ENCODE measurements around the gene KCNQ5.
A peak's percentile ranks its signal among the peaks of the same experiment; 100 is the strongest.
"Not testable (repeated sequence)": the region's sequence is repeated elsewhere in the genome, so short reads cannot be mapped to it uniquely, and the experiment has no call there.

KCNQ5 gene

DNA sequence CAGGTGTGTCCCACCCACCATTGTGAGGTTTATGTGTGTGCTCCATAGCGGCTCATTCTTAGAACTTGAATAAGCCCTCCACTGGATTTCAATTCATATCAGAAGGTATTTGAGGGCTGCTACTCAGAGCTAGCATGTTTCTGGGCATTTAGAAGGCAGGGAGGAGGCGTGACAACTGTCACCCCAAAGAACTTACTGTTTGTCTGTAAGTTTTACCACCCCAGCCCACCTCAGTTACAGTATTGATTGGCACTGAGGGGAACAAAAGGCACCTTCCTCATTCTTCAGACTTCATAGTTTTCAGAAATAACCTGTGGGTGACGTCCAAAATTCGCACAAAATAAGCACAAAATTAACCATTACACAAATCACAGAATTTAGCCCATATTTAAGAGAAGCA is 521.7 kb downstream of the KCNQ5 start:
- DNase-seq = no peak

DNA sequence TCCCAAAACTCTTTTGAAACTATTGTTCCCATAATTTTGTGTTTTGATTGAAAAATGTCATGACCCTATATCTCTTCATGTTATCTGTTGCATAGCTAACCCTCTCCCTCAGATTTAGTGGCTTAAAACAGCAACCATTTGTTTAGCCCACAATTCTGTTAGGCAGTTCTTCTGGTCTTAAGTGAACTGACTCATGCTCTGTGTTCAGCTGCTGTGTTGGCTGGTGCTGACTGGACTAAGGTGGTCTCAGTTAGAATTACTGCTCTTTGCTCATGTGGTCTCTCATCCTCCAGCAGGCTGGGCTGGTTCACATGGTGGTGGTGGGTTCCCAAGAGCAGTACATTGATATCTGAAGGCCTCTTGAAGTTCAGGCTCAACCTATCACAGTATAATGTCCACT is 522.7 kb downstream of the KCNQ5 start:
- DNase-seq = no peak

DNA sequence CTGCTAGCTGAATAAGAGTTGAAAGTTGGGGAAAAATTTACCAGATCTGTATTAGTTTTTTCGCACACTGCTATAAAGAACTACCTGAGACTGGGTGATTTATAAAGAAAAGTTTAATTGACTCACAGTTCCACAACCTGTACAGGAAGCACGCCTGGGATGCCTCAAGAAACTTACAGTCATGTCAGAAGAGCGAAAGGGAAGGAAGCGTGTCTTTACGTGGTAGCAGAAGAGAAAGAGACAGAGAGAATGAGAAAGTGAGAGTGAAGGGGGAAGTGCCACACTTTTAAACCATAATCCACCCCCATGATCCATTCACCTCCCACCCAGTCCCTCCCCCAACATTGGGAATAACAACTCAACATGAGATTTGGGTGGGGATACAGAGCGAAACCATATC is 523.8 kb downstream of the KCNQ5 start:
- no peak for DNase-seq

DNA sequence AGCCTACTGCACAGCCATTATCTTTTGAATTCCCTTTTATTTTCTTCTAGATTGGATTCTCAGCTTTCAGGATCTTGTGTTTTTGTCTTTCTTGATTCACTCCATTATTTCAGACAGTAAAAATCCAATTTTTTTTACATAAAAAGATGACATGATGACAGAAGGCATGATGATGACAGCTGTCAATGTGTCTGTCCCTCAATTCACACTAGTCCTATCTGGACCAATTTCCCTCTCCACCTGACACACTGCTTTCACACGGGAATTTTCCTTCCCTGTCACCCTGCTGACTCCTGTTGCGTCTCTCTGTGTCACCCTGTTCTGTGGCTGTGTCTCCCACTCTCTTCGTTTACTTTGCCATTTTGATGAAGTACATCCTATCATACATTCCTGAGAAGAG is 529.9 kb downstream of the KCNQ5 start:
- no peak for DNase-seq

GRCh38 chr6:73152556-73152955 is 530.7 kb downstream of the KCNQ5 start:
- no peak for DNase-seq

GRCh38 chr6:73152966-73153757 is 531.3 kb downstream of the KCNQ5 start:
- peak; percentile 47 for DNase-seq

DNA sequence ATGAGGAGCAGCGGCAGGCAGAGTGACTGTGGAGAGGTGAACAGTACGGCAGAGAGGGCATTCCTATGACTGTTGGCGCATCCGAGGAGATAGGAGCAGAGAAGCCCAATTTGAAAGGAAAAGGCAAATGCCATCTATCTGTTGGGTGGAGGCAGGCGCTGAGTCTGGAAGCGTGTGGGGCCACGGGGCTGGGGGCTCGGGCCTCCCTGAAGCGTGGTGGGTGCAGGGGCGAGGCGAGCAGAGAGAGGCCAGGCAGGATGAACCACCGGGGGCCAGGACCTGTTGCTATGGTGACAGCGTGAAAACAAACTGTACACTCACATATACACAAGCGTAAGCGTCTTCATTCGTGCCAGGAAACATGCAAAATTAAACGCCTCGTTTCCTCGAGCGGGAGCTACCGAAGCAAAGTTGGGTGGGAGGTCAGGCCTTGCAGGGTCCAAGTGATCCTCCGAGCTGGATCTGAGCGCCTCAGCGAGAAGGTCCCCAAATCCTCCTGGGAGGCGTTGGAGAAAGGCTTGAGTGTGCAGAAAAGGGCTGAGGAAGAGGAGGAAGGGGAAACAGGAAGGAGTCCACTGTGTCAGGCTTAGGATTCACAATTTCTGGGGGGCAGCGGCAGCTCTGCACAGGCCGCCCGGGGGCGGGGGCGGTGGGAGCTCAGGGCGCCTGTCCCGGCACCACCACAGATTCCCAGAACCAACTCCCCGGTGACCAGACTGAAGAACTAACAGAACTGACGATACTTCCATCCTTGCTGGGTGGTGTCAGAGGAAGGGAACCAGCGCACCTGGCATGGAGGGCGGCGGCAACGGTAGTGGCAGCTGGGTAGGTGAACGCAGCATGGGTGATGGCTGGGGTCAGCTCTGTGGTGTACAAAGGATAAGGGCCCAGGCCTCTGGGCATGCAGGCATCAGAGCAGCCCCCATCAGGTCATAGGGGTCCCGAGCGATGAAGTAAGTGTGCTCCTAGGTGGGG is 535.2 kb downstream of the KCNQ5 start:
- no peak for DNase-seq

DNA sequence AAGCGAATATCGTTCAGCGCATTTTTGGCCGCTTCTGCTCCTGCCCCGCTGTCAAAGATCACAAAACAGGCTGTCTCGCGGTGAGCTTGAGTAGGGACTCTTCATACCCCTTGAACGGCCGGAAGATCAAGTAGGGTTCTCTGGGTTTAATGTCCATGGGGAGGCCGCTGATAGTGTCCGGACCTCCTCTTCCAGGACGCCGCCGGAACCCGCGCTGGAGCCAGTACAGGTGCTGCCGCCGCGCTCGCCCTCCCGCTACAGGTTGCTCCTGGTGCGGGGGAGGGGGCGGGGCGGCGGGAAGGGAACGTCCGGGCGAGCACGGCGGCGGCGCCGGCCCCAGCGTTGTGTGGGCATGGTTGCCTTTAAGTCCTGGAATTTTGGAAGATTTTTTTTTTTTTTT is 536.0 kb downstream of the KCNQ5 start:
- no peak for DNase-seq

DNA sequence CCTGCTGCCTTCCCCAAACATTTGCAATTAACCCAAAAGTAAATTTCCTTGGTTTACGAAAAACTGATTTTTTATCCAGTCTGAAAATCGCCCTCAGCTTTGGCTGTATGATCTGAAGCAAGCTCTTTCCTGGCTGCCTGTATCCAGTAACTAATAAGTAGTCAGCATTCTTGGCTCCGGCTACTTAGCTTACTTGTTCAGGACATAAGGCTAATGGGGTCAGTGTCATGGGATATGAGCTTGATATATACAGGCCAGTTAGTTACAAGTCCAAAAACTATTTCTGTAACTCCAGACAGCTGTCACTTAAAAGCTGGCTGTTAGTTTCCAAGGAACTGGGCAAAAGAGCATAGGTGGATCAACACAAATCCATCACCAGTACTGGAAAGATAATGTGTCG is 547.2 kb downstream of the KCNQ5 start:
- DNase-seq = no peak

DNA sequence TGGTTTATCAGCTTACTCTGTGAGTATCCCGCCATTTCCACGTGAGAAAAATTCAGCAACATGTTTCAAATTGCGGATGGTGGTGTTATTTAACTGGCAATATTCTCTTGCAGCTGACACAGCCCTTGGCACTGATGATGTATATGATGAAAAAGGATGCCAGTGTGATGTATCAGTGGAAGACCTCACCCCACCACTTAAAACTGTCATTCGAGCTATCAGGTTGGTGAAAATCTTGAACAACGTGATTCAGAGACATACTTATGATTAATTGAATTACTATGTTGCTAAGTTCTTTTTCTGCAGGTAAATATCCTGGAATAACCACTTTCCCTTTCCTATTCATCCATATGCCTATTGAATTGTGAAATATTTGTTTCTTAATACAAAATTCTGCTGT is 547.8 kb downstream of the KCNQ5 start:
- no peak for DNase-seq

DNA sequence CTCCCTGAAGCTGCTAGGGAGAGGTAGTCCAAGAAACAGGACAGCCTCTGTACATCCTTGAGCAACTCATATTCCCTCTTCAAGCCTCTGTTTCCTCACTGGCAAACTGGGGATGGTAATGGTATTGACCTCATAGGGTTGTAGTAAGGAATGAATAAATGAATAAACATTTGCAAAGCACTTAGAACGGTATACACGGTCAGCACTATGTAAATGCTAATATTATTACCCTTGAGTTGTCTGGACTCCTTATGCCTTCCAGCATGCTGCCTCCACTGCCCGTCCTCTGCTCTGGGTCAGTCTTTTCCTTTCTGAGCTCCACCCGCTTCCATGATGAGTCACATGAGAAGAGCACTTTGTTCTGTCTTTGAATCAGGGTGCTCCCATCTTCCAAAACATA is 552.8 kb downstream of the KCNQ5 start:
- DNase-seq = no peak

- DNase-seq = no peak
These were observed 554.2 kb downstream of the KCNQ5 start for GRCh38 chr6:73176057-73176456.

GRCh38 chr6:73177221-73177944 is 555.5 kb downstream of the KCNQ5 start:
- DNase-seq = no peak

DNA sequence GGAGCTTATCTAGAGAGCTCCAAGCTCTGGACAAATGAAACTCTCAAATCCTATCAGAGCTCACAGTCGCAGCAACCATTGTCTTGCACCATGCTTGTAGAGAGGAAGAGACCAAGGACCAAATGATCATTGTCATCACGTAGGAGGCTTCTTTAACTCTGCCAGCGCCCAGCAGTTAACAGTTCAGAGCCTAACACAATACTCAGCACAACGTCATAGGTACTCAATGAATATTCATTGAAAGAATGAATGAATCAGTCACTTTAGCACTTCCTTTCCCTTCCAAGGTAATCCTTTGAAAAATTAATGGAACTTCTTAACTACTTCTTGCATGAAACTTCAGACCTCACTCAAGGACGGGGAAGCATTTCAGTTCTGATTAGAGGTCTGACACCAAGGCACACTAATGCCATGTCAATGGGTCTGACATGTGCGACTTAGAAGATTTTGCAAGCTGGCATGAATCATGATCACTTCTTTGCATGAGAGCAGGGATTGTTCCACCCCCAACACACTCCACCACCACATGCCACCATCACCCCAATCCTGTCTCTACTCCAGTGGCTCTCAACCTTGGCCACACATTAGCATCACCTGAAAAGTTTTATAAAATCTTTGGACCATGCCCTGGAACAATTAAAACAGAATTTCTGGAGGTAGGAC is 558.3 kb downstream of the KCNQ5 start:
- no peak for DNase-seq

GRCh38 chr6:73180763-73181619 is 559.1 kb downstream of the KCNQ5 start:
- peak; percentile 68 for DNase-seq

GRCh38 chr6:73182021-73182607 is 560.2 kb downstream of the KCNQ5 start:
- no peak for DNase-seq

GRCh38 chr6:73193302-73193701 is 571.4 kb downstream of the KCNQ5 start:
- DNase-seq = not testable (repeated sequence)

- DNase-seq = no peak
These were observed 572.9 kb downstream of the KCNQ5 start for GRCh38 chr6:73194744-73195143.

DNA sequence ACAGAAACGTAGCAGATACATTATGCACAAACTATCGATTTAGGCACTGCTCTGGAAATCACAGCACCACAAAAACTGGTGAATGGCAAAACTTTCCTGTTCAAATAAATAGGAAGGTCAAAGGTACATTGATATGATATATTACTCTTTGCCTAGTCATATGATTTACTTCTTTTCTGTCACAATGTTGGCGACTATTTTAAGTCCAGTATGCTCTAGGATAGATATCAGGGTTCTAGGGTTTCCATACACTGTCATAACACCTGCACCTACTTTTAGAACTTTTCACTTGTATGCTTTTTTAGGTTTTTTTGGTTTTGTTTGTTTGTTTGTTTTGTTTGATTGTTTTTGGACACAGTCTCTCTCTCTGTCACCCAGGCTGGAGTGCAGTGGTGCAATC is 578.4 kb downstream of the KCNQ5 start:
- no peak for DNase-seq

- DNase-seq = peak; percentile 4
These were observed 578.9 kb downstream of the KCNQ5 start for GRCh38 chr6:73200735-73201134.

- DNase-seq = no peak
These were observed 581.2 kb downstream of the KCNQ5 start for GRCh38 chr6:73203098-73203497.

All from fibroblast of skin of scalp (primary cell).